Fibroblast of the conjunctiva (primary cell): ENCODE measurements around the gene COL2A1.

Experiments
- DNase-seq: peaks from one replicate; pipeline ENCODE4 v3.0.0-alpha.2; 2010; ENCODE audit warnings: low read depth

COL2A1 gene

DNA sequence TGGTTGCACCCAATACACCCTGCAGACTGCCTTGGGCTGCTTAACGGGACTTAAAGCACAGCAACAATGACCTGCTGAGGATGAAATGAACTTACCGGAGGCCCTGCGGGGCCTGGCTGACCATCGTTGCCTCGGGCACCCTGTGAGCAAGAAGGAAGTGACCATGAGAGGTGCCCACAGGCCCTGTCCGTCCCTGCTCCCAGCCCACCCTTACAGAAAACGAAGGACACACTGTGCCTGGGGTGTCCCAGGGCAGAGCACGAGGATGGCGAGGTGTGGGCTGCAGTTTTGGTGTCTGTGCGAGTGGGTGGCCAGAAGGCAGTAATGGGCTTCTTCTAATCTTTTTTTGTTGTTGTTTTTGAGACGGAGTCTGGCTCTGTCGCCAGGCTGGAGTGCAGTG, 14.6 kb downstream of the COL2A1 start:
- no peak for DNase-seq

DNA sequence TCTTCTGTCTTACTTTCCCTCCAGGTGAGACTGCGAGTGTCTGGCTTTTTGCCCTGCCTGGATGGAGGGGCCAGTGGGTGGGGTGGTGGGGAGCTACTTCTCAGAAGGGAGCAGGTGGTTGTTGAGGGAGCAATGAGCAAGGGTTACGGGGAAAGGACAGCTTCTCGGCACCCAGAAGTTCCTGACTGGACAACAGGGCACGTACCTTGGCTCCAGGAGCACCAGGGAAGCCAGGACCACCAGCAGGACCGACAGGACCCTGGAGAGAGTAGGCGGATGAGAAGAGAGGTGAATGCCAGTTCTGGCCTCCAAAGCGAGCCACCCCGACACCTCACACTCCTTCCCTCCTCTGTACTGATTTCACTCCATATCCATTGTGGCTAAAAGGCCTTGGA, 15.3 kb downstream of the COL2A1 start:
- DNase-seq, result no peak

DNA sequence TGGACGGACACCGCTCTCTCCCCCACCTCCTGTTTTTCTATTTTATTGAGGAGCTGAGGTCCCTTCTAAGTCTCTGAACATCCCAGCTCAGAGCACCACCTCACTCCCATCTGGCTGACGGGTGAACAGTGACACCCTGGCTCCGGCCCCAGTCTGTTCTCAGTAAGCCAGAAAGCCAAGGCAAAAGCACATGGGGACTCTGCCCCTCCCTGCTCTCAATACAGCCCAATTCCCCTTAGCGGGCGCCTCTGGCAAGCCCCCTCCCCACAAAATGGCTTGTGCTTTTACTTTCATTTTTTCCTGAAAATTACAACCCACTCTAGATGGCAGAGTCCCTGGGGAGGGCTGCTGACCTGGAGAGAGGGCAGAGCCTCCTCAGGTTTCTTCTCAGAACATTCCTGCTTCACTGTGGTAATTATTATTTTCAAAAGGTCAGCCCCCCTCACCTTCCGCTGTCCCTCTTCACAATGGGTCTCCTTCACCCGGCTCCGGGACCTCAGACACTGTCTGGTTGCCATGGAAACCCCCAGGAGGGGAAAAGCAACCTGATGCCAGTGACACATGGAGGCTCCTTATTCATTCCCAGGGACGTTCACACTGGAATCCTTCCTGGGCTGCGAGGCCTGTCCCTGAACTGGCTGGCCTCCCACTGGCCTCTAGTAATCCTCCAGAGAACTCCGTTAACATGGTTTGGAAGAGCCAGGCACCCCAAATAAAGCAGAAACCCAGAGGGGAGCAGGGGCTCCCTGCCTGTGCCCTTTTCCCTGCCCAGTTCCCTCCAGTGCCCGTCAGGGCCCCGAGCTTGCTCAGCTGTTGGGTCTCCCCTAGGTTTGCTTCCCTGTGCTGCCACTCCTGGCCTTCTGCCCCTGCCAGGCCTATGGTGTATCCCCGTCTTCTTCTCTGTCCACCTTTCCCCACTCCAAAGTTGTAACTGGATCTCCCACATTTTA, 15.9 kb downstream of the COL2A1 start:
- DNase-seq, result no peak

DNA sequence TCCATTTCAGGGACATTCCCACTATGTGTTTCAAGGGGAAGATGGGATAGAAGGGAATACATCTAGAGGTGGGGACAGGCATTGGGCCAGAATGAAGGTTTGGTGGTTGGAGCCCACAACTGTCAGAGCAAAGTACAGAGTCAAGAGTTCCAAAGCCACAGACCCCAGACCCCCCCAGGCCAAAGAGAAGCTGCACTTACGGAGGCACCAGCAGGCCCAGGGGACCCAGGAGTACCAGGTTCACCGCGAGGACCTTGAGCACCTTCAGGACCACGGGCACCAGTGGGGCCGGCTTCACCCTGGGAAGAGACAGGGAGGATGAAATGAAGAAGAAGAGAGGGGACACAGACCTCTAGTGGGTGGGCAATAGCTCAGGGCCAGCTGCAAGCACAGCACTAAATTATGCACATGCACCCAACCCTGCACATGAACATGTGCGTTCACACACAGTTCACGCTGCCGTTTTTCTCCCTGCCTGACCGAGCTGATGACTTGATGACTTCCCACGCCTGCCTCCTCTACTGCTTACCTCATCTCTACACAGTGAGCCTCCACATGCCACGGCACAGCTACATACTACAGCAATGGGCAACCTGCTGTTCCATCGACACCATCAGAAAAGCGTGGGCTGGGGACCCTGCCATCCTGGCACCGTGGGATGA, 16.7 kb downstream of the COL2A1 start:
- DNase-seq, result no peak

DNA sequence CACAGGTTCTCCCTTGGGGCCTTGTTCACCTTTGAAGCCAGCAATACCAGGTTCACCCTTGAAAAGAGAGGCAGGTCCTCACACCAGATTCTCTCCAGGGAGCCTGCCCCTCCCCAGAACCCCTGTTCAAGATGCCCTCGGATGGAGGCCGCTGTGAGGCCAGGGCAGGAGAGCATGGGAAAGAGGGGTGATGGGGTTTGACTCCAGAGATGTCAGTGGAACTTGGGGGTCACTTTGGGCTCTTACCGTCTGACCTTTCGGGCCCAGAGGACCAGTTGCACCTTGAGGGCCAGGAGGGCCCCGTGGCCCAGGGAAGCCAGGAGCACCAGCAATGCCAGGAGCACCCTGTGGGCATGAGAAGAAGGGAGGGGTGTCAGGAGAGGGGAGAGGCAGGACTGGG, 17.4 kb downstream of the COL2A1 start:
- no peak for DNase-seq

DNA sequence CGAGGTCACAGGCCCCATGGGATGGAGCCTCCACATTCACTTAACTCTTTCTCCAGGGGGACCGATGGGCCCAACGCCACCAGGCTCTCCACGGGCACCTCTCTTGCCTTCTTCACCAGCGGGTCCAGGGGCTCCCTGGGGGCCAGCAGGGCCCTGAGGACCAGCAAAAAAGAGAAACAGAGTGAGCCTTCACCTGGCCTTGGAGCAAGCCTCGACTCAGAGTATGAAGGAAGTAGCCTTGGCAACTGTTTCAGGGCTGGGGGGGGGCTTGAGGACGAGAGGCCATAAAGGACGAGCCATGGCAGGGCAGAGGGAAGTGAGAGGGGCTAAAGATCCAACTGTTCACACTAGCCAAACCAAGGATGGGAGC, 18.0 kb downstream of the COL2A1 start:
- no peak for DNase-seq

DNA sequence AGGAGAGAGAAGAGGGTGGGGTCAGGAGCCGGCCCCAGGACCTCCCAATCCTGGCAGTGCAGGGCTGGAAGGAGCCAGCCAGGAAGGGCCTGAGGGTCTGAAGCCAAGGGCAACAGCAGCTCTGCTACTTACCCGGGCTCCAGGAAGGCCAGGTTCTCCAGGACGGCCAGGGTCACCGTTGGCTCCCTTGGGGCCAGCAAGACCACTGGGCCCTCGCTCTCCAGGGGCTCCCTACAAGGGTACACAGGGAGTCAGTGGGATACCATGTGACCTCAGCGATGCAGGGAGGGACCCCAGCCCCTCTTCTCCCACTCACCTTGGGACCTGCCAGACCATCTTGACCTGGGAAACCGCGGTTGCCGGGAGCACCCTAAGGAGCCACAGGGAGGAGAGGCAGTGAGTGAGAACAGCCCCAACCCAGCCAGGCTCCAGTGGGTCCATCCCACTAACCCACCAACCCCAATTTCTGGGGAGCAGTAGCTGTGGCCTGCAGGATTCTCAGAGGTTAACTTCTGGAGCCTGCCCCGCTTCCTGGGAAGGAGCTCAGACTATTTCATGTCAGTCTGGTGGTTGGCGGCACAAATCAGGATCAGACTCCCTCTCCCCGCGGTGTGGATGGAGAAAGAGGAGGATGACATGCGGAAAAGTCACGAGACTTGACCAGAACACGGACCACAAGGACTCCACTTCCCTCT, 18.5 kb downstream of the COL2A1 start:
- no peak for DNase-seq

DNA sequence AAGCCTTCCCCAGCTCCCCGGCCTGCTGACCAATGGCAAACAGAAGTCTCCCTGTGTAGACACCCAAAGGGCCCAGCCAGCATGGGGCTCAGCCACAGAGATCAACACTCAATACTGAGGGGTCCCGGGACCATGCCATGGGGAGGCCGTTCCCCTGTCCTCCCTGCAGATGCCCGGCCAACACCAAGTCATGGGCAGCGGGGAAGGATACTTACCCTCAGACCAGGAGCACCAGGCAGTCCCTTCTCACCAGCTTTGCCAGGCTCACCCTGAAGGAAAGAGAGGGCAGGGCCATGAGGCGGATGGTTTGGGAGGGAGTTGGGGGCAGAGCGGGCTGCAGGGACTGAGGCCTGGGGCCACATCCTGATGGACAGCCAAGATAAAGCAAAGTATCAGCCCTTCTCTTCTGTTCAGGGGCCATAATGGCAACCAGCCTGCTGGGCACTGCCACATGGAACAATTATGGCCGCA, 19.9 kb downstream of the COL2A1 start:
- no peak for DNase-seq

DNA sequence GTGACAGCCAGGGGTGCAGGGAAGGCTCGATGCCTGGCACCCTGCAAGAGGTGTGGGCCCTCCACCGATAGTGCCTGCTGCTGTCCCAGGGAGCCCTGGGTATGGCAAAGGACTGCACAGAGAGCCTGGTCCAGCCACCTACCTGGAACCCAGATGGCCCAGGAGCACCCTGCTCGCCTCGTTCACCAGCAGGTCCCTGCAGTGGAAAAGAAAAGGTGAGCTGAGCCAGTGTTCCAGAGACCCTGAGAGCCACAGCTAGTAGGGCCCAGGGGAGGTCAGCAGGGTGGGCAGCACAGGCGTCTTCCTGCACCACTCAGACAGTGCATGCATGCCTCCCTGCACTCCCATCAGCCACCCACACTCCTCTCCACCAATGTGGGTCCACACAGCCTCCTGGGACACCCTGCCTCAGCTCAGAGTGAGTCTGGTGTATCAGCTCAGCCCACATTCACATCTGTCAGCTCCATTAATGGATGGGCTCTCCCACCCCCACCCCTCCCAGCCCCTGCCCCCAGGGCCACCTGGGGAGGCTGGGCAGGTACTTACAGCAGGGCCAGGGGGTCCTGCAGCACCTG, 20.6 kb downstream of the COL2A1 start:
- no peak for DNase-seq

DNA sequence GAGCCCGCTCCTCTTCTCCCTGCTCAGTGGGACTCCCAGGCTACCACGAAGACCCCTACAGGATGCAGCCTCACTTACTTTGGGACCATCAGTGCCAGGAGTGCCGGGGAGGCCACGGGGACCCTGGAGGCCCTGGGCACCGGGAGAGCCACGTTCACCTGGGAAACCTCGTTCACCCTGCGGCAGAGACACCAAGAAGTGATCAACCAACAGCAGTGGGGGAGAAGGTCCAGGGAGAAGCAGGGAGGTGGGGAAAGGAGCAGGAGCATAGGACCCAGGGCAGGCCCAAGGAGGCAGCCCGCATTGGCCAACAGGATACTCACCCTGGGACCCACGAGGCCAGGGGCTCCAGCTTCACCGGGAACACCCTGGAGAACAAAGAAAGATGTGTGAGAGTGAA, 21.5 kb downstream of the COL2A1 start:
- no peak for DNase-seq

DNA sequence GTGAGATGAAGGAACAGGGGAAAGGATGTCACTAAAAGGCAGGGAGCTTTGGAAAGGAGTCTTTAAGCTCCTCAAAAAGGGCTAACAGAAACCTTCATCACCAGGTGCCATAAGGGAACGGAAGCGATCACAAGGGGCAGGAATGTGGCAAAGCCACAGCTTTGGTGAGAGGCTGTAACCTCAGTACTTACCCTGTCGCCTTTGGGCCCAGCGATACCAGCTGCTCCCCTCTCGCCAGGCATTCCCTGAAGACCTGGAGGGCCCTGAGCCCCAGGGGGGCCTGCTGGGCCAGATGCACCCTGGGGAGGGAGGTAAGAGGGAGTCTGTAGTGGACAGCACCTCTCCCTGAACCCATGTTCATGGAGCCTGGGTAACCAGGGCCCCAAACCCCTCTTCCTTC, 22.0 kb downstream of the COL2A1 start:
- no peak for DNase-seq

DNA sequence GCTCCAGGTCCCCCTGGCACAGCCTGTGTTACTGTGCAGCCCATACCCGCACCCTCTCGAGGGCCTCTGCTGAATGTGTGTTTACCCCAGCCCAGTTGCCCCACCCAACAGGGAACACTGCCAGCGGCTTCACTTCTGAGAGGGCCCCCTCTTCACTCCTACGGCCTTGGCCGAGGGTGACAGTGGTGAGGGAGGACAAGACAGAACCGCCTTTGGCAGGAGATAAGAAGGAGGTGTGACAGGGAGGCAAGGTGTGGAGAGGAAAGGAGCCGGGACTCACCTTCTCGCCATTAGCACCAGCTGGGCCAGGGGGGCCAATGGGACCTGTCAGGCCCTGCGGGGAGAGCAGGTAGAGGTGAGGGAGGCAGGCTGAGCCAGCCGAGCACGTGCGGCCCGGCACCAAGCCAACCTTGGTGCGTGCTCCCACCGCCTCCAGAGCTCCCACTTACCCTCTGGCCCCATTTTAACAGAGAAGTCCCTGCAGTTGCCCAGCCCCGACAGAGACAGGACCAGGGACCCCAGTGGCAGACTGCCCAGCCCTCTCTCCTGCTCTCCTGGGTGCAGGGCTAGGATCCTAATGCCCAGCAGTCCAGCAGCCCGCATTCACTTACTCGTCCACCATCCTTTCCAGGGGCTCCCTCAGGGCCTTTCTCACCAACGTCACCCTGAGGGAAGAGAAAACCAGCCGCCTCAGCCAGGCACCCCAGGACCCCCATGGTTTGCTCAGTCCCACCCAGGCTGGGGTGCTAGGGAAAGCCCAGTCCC, 22.6 kb downstream of the COL2A1 start:
- no peak for DNase-seq

DNA sequence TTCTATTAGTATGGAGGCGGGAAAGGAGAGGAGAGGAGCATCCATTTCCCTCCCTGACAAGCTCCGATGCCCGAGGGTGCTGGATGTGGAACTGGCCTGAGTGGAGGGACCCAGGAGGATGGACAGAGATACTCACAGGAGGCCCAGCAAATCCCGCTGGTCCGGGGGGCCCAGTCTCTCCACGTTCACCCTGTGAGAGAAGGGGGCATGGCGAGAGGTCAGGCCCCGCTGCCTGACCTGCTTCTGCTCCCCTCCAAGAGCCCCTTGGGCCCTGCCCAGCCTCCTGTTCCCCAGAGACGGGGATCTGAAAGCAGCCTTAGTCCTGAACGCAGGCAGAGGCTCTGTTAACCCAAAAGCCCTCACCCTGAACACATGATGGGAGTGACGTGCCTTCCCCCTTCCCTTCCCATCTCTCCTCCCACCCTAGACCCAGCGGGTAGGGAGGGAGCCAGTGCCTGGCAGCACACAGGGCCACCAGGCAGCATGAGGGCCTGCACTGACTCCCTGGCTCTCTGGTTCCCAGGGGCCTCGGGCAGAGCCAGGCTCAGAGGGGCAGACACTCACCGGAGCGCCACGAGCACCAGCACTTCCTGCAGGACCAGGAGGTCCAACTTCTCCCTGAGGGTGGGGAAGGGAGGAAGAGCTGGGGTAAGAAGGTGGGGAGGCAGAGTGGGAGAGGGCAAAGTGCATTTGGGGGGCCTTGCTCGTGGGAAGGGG, 23.3 kb downstream of the COL2A1 start:
- no peak for DNase-seq

DNA sequence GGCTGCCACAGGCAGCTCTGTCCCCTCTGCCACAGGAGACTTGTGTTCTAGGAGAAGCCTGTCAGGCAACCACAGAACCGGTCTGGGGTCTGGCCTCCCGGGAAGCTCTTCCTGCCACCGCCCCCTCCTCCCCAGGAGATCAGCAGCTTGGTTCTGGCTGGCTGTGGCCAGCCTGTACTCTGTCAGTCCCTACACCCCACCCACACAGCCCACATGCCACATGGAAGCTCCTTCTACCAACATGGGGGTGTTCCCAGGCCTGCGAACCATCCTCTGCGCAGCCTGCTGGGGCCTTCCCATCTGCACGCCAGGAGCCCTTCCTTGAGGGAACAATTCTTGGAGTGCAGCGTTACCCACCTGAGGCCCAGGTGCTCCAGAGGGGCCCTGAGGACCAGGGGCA, 24.1 kb downstream of the COL2A1 start:
- DNase-seq, result no peak

DNA sequence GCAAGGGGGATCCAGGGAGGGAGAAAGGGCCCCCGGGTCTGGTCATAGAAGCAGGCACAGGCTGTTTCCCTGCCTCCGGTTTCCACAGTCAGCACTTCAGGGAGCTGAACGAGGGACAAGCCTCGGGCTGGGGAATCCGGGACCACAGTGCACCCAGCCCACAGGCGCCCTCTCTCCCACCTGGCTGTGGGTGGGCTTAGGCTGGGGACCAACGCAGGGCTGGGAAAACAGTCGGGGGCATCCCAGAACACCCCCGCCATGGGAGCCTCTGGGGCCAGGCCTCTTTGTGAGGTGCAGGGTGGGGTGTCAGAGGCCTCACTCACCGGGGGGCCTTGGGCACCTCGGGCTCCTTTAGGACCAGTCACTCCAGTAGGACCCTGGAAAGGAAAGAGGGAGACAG, 24.6 kb downstream of the COL2A1 start:
- no peak for DNase-seq

DNA sequence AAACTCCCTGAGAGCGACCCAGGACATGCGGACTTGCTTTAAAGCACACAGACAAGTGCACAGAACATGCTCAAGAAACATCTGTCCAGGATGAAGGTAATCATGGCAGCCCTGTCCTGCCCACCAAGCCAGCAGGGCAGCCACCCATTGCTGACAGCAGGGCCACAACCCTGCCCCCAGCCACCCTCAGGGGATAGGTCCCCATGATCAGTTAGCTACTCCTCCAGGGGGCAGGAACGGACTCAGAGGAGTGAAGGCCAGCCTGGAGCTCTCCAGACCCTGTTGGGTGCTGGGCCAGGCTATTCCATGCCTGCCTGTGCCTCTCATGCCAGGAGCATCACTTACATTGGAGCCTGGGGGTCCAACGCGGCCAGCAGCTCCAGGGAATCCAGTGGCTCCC, 25.1 kb downstream of the COL2A1 start:
- DNase-seq, result no peak

DNA sequence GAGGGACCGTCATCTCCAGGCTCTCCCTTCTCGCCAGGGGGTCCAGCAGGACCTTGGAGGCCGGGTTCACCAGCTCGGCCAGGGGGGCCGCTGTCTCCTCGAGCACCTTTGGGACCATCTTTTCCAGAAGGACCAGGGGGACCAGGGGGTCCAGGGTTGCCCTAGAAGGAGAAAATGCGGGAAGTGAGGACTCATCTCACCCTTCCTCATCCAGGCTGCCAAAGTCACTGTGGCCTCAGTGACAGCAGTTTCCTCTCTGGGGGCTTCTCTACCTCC, 25.7 kb downstream of the COL2A1 start:
- DNase-seq, result no peak

DNA sequence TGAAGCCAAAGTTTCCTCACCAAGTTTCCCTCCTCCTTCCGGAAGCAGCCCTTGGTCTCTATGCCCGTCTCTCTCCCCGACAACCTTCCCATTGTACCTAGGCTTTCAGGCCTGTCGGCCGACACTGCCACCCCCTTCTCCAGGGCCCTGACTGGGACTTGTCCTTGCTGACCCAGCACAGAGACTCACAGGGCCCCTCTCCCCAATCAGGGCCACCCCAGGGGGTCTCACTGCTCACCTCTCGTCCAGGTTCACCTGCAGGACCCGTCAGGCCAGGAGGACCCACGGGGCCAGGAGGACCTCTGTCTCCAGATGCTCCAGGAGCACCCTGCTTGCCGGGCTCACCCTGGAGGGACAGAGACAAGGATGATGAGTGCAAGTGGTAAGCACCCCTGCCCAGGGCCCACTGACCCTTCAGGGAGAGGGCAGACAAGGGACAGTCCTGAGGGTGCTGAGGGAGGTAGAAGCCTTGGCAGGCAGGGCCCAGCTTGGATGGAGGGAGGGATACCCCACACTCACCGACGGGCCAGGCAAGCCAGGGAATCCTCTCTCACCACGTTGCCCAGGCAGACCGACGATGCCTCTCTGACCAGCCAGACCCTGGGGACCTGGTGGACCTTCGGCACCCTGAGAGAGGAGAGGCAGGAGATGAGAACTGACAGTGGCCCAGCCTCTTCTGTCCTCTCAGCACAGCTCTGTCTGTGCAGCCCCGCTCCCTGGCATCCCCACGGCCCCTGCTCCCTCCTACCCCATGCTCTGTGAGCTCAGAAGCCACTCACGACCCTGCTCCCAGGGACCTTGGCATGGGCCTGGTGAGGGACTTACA, 26.3 kb downstream of the COL2A1 start:
- DNase-seq, result no peak

DNA sequence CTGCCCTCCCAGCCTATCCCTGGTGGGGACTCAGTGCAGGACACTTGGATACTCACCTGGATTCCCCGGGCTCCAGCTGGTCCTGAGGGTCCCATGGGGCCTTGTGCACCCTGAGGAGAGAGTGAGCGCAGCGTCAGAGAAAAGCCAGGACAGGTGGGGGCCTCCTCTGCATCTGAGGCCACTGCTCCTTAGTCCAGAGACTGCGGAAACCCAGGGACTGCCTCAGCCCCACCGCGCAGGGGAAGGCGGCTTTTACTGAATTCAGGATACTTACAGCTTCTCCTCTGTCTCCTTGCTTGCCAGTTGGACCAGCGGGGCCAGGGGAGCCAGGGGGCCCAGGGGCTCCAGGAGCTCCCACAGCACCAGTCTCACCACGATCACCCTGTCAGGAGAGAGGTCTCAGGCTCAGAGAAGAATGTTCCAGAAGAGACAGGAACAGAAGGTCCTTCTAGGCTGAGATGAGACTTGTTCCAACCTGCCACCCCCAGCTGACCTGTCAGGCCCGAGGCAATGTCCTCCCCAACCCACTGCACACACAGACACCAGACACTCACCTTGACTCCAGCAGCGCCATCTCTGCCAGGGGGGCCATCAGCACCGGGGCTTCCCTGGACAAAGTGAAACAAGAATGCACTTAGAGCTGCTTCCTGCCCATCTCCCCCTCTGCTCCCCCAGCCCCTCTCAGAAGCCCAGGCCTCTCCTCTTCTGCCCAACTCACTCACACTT, 27.1 kb downstream of the COL2A1 start:
- no peak for DNase-seq

DNA sequence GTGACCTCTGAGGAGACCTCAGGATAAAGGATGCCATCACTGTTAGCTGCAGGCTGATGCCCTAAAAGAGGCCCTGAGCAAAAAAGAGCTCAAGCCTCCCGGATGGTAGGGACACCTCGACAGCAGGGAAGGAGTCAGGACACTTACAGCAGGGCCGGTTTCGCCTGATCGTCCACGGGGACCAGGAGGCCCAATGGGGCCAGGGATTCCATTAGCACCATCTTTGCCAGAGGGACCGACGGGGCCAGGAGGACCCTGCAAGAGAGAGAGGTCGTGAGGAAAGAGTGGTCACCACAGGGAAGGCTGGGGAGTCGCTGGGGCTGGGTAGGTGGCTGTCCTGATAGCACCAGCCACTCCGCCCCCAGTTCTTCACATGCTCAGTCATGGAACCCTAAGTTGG, 28.5 kb downstream of the COL2A1 start:
- no peak for DNase-seq
